ENCODE data around the gene GPX4. TPM values are rescaled to one million over a fixed set of nuclear protein-coding genes. Genes with fewer than 3 reads are reported as not detected.

The GPX4 gene
- total and polyA plus RNA-seq, 2 donors (not counting 1 experiment from before 2014, with no cell fraction given), result 213 to 317 TPM

DNA sequence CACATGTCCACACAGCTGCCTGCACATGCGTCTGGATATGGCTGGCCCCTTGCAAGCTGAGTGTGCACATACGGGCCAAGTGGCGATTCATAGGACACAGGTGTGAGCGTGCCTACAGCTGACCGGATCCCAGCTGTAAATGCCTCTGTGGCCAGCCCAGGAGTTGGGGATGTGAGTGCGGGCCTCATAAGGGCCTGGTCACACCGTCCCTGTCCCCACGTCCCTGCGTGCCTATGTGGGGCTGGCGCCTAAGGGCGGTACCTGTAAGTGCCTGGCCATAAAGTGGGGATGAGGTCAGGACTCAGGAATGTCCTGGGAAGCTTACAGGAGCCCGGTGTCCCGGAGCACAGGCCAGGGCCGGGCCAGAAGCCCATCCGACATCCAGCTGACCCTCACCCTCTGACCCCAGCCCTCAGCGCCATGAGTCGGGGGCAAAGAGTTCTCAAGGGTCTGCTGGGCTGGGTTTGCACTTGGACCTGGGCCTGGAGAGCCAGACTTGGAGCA, 38.1 kb upstream of the GPX4 start:
- TF ChIP-seq, protein P1, sequence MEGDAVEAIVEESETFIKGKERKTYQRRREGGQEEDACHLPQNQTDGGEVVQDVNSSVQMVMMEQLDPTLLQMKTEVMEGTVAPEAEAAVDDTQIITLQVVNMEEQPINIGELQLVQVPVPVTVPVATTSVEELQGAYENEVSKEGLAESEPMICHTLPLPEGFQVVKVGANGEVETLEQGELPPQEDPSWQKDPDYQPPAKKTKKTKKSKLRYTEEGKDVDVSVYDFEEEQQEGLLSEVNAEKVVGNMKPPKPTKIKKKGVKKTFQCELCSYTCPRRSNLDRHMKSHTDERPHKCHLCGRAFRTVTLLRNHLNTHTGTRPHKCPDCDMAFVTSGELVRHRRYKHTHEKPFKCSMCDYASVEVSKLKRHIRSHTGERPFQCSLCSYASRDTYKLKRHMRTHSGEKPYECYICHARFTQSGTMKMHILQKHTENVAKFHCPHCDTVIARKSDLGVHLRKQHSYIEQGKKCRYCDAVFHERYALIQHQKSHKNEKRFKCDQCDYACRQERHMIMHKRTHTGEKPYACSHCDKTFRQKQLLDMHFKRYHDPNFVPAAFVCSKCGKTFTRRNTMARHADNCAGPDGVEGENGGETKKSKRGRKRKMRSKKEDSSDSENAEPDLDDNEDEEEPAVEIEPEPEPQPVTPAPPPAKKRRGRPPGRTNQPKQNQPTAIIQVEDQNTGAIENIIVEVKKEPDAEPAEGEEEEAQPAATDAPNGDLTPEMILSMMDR (IDR thresholded peaks at IDR 0.05), result no peak
- no peak for TF ChIP-seq EZH2 (IDR thresholded peaks at IDR 0.05; ENCODE audit: borderline replicate concordance, insufficient read depth, low read depth, low read length, poor library complexity, severe bottlenecking)
- H3K36me3 ChIP-seq (replicated peaks in 1 of 2; ENCODE audit: control extremely low read depth in 1 of 2, control insufficient read depth in 1 of 2, extremely low read depth in 1 of 2, insufficient read depth in 2 of 2, low read length in 1 of 2), result peaks cover 0 to 28% of the 10 kb centered on the region in 2 experiments
- H3K4me3 ChIP-seq (ENCODE audit: control extremely low read depth in 1 of 5, extremely low read depth in 1 of 5, insufficient read depth in 1 of 5, low read depth in 2 of 5, low read length in 4 of 5), result no peak overlapping the region
- 92% methylated on average over 14 of the region's 17 CpGs for WGBS (ENCODE audit: insufficient coverage)
- intact Hi-C loops (cut with micrococcal nuclease), result loop anchor here (5.0 to 10.0 kb wide), 2 partner anchors 37 to 141 kb away; partner anchors contain the start of genes ARID3A and GPX4
- H3K9ac ChIP-seq (ENCODE audit: low read length), result no peak overlapping the region
- no peak overlapping the region for H2AFZ ChIP-seq (ENCODE audit: insufficient read depth, low read depth, low read length, poor library complexity, severe bottlenecking)
- Mint-ChIP-seq H3K4me3 (peak overlapping the region; percentile 79), H3K27me3 (no peaks in the 10 kb centered on the region), H3K4me1 (peaks cover 35% of the 10 kb centered on the region), H3K27ac (peak overlapping the region; percentile 47), H3K9me3 (ENCODE audit: insufficient read depth) (no peaks in the 10 kb centered on the region)
- H3K27me3 ChIP-seq (replicated peaks in 1 of 4; ENCODE audit: control extremely low read depth in 1 of 4, control insufficient read depth in 3 of 4, insufficient read depth in 4 of 4, low read length in 3 of 4), result no peaks in the 10 kb centered on the region
- ChIA-PET CTCF (interaction anchor here (0.6 to 5.2 kb wide), 10 partner anchors 10 to 656 kb away, joined by 3 to 56 read pairs (median 6); partner anchors contain the start of genes ABCA7 and POLR2E), POLR2A (interaction anchor here (0.5 to 6.3 kb wide), 7 partner anchors 10 to 204 kb away, joined by 3 to 97 read pairs (median 9); partner anchors contain the start of genes CIRBP, GPX4 and RNU6-2)
- peaks cover 0 to 26% (median 0%) of the 10 kb centered on the region in 3 donors for H3K9me3 ChIP-seq (ENCODE audit: control extremely low read depth in 1 of 3, control insufficient read depth in 2 of 3, insufficient read depth in 1 of 3, low read length in 2 of 3)
- no peak overlapping the region for H3K27ac ChIP-seq (ENCODE audit: low read length in 2 of 2)
- peak overlapping the region; percentile 91 for H3K4me2 ChIP-seq (replicated peaks; ENCODE audit: low read depth, low read length, poor library complexity, severe bottlenecking)
- H4K20me1 ChIP-seq (ENCODE audit: control insufficient read depth, insufficient read depth, low read length, poor library complexity, severe bottlenecking), result peaks cover 58% of the 10 kb centered on the region
- DNase-seq (no peak), ATAC-seq (ENCODE audit: low read depth) (no peak)
- H3K4me1 ChIP-seq (ENCODE audit: control insufficient read depth in 2 of 2, insufficient read depth in 2 of 2, low read length in 2 of 2), result peaks cover 41 to 60% of the 10 kb centered on the region in 2 donors
- peaks cover 40% of the 10 kb centered on the region for H3K79me2 ChIP-seq (ENCODE audit: control insufficient read depth, insufficient read depth, low read length)

DNA sequence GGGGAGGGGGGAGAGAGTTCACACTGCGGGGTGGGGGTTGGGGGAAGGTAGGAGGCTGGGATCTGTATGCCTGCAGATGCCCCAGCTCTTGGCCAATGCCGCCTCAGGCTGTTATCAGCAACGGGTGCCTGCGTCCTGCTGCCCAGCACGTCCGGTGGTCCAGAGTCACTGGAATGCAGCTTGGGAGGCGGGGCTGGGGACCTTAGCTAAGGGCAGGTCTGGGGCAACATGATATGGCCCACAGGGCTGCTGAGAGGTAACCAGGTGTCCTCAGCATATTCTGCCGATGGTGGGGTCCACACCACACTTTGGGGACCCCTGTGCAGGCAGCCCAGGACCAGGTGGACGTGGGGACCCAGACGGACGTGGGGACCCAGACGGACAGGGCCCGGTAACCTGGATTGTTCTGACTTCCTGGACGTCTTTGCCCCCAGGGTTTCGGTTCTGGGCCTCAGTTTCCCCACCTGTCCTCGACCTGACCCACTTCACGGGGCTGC, 37.5 kb upstream of the GPX4 start:
- peak overlapping the region; percentile 87 for H3K4me3 Mint-ChIP-seq
- Histone ChIP-seq H3K4me2 (replicated peaks; ENCODE audit: low read depth, low read length, poor library complexity, severe bottlenecking) (peak overlapping the region; percentile 91), H3K9me3 (ENCODE audit: control extremely low read depth in 1 of 3, control insufficient read depth in 2 of 3, insufficient read depth in 1 of 3, low read length in 2 of 3) (peaks cover 0 to 26% (median 0%) of the 10 kb centered on the region in 3 donors), H3K4me1 (ENCODE audit: control insufficient read depth in 2 of 2, insufficient read depth in 2 of 2, low read length in 2 of 2) (peaks cover 44 to 63% of the 10 kb centered on the region in 2 donors), H4K20me1 (ENCODE audit: control insufficient read depth, insufficient read depth, low read length, poor library complexity, severe bottlenecking) (peaks cover 63% of the 10 kb centered on the region), H2AFZ (ENCODE audit: insufficient read depth, low read depth, low read length, poor library complexity, severe bottlenecking) (peak overlapping the region; percentile 38), H3K27me3 (replicated peaks in 1 of 4; ENCODE audit: control extremely low read depth in 1 of 4, control insufficient read depth in 3 of 4, insufficient read depth in 4 of 4, low read length in 3 of 4) (no peaks in the 10 kb centered on the region), H3K36me3 (replicated peaks in 1 of 2; ENCODE audit: control extremely low read depth in 1 of 2, control insufficient read depth in 1 of 2, extremely low read depth in 1 of 2, insufficient read depth in 2 of 2, low read length in 1 of 2) (peaks cover 0 to 32% of the 10 kb centered on the region in 2 experiments), H3K27ac (ENCODE audit: low read length in 2 of 2) (peak overlapping the region; percentile 52 to 87), H3K79me2 (ENCODE audit: control insufficient read depth, insufficient read depth, low read length) (peaks cover 46% of the 10 kb centered on the region), H3K4me3 (ENCODE audit: control extremely low read depth in 1 of 5, extremely low read depth in 1 of 5, insufficient read depth in 1 of 5, low read depth in 2 of 5, low read length in 4 of 5) (peak overlapping the region in 4 of 5 experiments; percentile 67 to 99 (median 90)), H3K9ac (ENCODE audit: low read length) (peak overlapping the region; percentile 94)
- peak; percentile 39 for DNase-seq
- peaks cover 35% of the 10 kb centered on the region for H3K4me1 Mint-ChIP-seq
- H3K9me3 Mint-ChIP-seq (ENCODE audit: insufficient read depth), result no peaks in the 10 kb centered on the region
- H3K27me3 Mint-ChIP-seq, result no peaks in the 10 kb centered on the region
- intact Hi-C loops (cut with micrococcal nuclease), result loop anchor here (5.0 to 10.0 kb wide), 2 partner anchors 36 to 141 kb away; partner anchors contain the start of genes ARID3A and GPX4
- POLR2A ChIA-PET, result interaction anchor here (0.5 to 6.3 kb wide), 13 partner anchors 10 to 203 kb away, joined by 3 to 97 read pairs (median 9); partner anchors contain the start of genes ABCA7, CIRBP, CNN2 and GPX4
- 60% methylated on average over 16 of the region's 17 CpGs for WGBS (ENCODE audit: insufficient coverage)
- CTCF ChIA-PET, result interaction anchor here (0.6 to 5.2 kb wide), 10 partner anchors 9 to 655 kb away, joined by 4 to 56 read pairs (median 6); partner anchors contain the start of genes ABCA7 and WDR18
- TF ChIP-seq, protein P1 (IDR thresholded peaks at IDR 0.05), result no peak
- no peak for TF ChIP-seq EZH2 (IDR thresholded peaks at IDR 0.05; ENCODE audit: borderline replicate concordance, insufficient read depth, low read depth, low read length, poor library complexity, severe bottlenecking)
- H3K27ac Mint-ChIP-seq, result peak overlapping the region; percentile 87
- no peak for ATAC-seq (ENCODE audit: low read depth)
